ENCODE measurements around the gene TCF25.
A peak's percentile ranks its signal among the peaks of the same experiment; 100 is the strongest.
"Not testable (repeated sequence)": the region's sequence is repeated elsewhere in the genome, so short reads cannot be mapped to it uniquely, and the experiment has no call there.

TCF25 gene, protein sequence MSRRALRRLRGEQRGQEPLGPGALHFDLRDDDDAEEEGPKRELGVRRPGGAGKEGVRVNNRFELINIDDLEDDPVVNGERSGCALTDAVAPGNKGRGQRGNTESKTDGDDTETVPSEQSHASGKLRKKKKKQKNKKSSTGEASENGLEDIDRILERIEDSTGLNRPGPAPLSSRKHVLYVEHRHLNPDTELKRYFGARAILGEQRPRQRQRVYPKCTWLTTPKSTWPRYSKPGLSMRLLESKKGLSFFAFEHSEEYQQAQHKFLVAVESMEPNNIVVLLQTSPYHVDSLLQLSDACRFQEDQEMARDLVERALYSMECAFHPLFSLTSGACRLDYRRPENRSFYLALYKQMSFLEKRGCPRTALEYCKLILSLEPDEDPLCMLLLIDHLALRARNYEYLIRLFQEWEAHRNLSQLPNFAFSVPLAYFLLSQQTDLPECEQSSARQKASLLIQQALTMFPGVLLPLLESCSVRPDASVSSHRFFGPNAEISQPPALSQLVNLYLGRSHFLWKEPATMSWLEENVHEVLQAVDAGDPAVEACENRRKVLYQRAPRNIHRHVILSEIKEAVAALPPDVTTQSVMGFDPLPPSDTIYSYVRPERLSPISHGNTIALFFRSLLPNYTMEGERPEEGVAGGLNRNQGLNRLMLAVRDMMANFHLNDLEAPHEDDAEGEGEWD

GRCh38 chr16:89873109-89873971 is at the start of gene TCF25:
TSS of gene TCF25 (plus strand) at chr16:89873592. CDS start at chr16:89873668, 76 bp downstream.
- peak; percentile 100 for DNase-seq (ENCODE audit: low spot score)

DNA sequence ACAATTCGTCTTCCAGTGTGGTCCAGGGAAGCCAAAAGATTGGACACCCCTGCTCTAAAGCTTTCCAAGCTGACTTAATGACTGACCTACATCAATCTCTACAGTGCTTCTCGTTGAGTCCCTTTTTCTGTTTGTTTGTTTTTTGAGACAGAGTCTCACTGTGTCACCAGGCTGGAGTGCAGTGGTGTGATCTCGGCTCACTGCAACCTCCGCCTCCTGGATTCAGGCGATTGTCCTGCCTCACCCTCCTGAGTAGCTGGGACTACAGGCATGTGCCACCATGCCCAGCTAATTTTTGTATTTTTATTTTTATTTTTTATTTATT is 49.6 kb upstream of the TCF25 start:
- not testable (repeated sequence) for DNase-seq (ENCODE audit: low spot score)

GRCh38 chr16:89826531-89827382 is 46.6 kb upstream of the TCF25 start:
- DNase-seq (ENCODE audit: low spot score) = no peak

DNA sequence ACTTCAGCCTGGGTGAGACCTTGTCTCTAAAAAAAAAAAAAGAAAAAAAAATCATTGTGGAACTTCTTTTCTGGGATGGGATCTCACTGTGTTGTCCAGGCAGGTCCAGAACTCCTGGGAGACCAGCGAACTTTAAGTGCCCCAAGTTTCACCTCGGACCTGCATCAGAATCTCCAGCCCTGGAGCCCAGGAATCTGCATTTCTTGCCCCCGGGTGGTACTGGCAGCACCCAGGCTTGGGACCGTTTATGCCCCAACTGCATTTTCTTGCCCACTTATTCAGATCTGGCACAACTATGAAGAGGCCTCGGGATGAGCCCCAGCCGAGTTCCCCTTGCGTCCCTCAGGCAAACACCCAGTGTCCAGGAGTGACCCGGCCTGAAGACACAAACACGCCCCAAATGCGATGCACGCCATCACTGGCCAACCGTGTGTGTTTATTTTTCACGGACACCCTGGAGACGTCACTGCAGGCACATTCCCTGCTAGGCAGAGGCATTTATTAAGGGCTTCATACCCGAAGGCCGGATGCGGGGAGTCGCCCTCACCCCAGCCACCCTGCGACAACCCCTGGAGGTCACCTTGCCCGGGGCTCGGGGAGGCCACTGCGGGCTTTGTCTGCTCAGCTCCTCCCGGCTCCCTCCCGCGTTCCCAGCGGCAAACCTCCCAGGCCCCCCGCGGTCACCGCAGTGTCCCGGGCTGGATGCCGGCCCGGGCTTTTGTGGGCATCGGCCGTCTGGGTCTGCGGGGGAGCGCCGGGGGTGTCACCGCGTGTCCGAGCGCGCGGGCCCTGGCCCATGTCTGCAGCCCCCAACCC is 45.8 kb upstream of the TCF25 start:
- peak; percentile 33 for DNase-seq (ENCODE audit: low spot score)

GRCh38 chr16:89828199-89828869 is 45.1 kb upstream of the TCF25 start, which contains the start of gene SPIRE2:
TSS of gene SPIRE2 (plus strand) at chr16:89828475. CDS start at chr16:89828551, 76 bp downstream.
- DNase-seq (ENCODE audit: low spot score) = peak; percentile 93

GRCh38 chr16:89828870-89829629 is 44.3 kb upstream of the TCF25 start:
- DNase-seq (ENCODE audit: low spot score) = no peak

GRCh38 chr16:89829630-89830437 is 43.6 kb upstream of the TCF25 start:
- no peak for DNase-seq (ENCODE audit: low spot score)

DNA sequence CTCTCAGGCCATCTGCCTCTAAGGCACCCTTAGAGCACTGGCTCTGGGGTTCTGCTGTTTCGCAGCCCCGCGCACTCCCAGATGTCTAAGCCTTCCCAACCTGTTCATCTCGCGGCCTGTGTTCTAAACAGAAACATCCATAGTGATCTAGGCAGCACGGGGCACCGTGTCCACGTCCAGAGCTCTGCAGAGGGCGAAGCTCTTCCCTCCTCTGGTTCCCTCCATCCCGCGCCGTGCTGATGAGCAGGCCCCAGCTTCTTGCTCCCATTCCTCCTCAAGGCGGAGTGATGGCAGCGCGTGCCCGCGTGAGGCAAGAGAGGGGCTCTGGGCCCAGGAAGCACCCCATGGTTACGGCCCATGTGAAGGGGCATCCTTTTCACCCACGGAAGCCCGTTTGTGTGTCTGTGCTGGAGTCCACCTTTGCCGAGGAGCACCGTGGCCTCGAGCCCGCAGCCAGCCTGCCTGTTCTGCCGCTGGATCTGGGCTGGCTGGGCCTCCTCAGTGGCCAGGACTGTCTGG is 41.5 kb upstream of the TCF25 start:
- DNase-seq (ENCODE audit: low spot score) = no peak

DNA sequence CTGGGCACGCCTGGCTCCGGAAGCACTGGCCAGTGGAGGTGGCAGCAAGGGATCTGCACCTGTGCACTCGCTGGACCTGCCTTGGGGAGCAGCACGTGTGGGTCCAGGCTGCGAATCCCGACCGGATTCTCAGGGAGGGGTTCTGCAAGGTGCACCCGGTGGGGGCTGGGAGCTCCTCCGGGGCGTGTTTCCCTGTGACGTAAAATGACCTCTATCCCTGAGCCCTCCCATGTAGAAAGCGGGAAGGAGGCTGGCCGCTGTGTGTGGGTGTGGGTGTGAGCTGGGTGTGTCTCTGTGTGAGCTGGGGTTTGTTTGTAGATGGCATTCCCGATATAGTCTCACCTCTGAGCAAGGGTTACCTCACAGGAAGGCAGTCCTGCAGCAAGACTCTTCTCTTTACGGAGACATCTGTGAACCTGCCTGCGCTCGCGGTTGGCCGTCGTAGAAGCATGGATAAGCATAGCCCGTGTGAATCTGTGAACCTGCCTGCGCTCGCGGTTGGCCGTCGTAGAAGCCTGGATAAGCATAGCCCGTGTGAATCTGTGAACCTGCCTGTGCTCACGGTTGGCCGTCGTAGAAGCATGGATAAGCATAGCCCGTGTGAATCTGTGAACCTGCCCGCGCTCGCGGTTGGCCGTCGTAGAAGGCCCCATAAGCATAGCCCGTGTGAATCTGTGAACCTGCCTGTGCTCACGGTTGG is 39.6 kb upstream of the TCF25 start:
- not testable (repeated sequence) for DNase-seq (ENCODE audit: low spot score)

GRCh38 chr16:89834813-89835363 is 38.5 kb upstream of the TCF25 start:
- not testable (repeated sequence) for DNase-seq (ENCODE audit: low spot score)

DNA sequence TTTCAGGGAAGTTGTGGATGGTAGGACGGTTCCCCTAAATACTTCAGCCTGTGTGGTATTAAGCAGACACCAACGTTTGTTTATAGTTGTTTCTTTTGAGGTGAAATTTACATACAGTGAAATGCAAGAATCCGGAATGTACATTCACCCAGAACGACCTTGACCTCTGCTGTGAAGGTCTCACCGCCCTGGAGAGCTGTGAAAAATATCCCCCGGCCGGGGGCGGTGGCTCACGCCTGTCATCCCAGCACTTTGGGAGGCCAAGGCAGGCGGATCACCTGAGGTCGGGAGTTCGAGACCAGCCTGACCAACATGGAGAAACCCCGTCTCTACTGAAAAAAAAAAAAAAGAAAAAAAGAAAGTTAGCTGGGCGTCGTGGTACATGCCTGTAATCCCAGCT is 36.9 kb upstream of the TCF25 start:
- DNase-seq (ENCODE audit: low spot score) = not testable (repeated sequence)

DNA sequence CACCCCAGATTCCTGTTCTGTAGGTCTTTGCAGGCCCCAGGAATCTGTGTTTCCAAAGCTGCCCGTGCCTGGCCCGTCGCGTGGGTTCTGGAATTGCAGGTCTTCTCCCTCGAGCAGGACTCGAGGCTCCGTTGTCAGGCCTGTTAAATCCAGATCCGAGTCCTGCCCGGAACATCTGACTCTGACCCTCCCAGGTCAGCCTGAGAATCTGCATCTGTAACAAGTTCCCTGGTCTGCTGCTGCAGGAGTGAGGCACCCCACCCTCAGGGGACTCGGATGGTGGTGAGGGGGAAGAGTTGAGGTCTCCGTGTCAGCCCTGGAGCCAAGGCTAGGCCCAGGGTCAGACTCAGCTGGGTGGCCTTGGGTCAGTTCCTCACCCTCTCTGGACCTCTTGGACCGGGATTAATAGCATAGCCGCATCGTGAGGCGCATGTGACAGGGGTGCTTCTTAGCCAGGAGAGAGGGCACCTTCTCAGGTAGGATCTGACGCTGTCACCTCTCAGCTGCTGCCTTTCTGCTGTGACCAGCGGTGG is 36.3 kb upstream of the TCF25 start:
- no peak for DNase-seq (ENCODE audit: low spot score)

- DNase-seq (ENCODE audit: low spot score) = no peak
These were observed 32.1 kb upstream of the TCF25 start for GRCh38 chr16:89841275-89841674.

DNA sequence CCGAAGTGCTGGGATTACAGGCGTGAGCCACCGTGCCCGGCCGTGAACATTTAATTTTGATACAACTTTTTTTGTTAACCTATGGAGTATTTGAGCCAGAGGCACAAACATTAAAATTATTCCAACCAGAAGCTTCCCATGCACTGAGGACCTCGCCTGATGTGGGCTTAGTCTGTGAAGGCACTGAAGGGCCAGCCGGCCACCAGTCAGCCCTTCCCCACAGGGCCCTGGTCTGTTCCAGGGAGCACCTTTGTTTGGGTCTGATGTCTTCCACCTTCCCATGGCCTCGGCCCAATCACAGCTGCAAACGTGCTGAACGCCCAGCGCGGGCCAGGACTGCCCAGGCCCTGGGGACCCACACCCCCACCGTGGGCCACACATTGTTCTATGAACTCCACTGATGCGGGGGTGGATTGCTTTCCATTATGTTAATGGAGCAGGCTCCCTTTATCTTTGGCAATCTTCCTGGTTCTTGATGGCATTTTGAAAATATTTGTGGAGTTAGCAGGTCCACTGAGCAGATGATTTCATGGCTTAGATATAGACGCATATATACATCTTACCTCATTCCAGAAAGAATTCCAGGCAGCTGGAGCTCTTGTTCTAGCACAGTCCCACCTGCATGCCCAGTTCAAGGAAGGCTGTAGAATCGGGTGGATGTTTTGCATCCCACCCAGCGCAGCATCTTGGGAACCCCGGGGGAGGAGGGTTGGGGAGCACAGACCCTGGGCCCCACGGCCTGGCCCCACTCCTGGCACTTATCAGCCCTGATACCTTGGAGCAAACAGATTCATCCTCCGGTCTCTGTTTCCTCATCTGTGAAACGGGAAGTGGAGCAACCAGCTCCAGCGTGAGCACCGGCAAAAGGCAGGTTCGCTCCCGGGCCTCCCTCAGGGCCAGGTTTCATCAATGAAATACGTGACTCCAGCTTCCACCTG is 30.7 kb upstream of the TCF25 start:
- DNase-seq (ENCODE audit: low spot score) = peak; percentile 48

GRCh38 chr16:89843409-89844350 is 29.7 kb upstream of the TCF25 start:
- no peak for DNase-seq (ENCODE audit: low spot score)
